Fibroblast of the aortic adventitia (primary cell): ENCODE data around the gene TIMP2. TPM values are rescaled to one million over a fixed set of nuclear protein-coding genes. Genes with fewer than 3 reads are reported as not detected.
"Not testable (repeated sequence)": the region's sequence is repeated elsewhere in the genome, so short reads cannot be mapped to it uniquely, and the experiment has no call there.

Experiments used
- DNase-seq: peaks from one replicate; pipeline ENCODE4 v3.0.0-alpha.2; 2010; ENCODE audit warnings: low read depth
- H3K4me3 ChIP-seq: 2 replicates; pipeline ENCODE4 v1.5.1; 2011; ENCODE audit warnings: low read depth, mild to moderate bottlenecking, control low read depth, low read length, moderate library complexity
- total RNA-seq: library from RNA; depleted of rRNA; stranded (reverse); fragments of >200 nt; gene quantifications from 2 replicates; pipeline ENCODE4 v1.2.3, GENCODE V29; 2012; ENCODE audit warnings: low replicate concordance
- TF ChIP-seq, protein P1 (sequence below): IDR thresholded peaks from 2 replicates; pipeline ENCODE4 v1.5.1; 2011; ENCODE audit warnings: mild to moderate bottlenecking, low read length, control low read depth, inconsistent platforms; ENCODE audit not compliant: insufficient read depth

Gene TIMP2
- total RNA-seq, 1 donor = 180 TPM

DNA sequence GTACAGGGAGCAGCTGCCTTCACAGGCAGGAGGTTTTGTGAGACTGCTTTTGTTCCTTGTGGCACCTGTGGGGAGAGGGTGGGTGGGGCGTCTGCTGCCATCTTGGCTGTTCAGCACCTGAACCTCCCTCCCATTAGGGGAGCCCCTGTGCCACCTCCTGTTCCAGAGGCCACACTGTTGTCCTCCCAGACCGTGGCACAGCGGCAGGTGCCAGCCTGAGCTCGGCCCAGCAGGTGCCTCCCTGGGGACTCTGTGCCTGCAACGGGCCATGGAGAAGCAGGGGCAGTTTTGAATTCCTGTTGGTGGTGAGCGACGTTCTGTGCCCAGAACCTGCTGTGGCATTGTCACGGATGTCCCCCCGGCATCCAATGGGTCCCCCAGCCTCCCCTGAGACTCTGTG, 44.7 kb upstream of the TIMP2 start:
- TF ChIP-seq, protein P1, sequence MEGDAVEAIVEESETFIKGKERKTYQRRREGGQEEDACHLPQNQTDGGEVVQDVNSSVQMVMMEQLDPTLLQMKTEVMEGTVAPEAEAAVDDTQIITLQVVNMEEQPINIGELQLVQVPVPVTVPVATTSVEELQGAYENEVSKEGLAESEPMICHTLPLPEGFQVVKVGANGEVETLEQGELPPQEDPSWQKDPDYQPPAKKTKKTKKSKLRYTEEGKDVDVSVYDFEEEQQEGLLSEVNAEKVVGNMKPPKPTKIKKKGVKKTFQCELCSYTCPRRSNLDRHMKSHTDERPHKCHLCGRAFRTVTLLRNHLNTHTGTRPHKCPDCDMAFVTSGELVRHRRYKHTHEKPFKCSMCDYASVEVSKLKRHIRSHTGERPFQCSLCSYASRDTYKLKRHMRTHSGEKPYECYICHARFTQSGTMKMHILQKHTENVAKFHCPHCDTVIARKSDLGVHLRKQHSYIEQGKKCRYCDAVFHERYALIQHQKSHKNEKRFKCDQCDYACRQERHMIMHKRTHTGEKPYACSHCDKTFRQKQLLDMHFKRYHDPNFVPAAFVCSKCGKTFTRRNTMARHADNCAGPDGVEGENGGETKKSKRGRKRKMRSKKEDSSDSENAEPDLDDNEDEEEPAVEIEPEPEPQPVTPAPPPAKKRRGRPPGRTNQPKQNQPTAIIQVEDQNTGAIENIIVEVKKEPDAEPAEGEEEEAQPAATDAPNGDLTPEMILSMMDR = no peak
- H3K4me3 ChIP-seq = no peak overlapping the region
- DNase-seq = no peak

DNA sequence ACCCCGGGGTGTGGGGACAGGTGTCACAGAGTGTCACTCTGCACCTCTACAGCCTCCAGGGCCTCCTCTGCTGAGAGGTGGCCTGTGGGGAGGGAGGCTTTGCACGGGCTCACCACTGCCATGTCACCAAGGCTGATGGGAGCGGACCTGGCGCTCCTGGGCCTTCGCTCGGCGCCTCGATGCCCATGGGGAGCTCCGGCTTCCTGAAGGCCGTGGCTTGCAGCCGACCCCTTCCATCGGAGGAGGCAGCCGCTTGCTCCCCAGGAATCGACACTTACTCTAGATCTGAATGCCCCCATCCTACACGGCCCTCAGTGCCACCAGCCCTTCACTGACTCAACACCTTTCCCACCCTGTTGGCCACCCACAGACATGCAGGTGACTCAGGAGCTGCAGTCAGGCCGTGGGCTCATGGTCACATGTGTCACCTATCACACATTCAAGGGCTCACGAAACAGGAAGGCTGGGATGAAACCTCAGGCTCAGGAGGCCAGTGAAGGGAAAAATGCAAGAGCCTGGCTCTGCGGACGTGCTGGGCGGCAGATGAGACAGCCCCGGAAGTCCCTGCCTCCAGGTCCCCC, 42.7 kb upstream of the TIMP2 start:
- TF ChIP-seq, protein P1 = no peak
- H3K4me3 ChIP-seq = no peak overlapping the region
- no peak for DNase-seq

DNA sequence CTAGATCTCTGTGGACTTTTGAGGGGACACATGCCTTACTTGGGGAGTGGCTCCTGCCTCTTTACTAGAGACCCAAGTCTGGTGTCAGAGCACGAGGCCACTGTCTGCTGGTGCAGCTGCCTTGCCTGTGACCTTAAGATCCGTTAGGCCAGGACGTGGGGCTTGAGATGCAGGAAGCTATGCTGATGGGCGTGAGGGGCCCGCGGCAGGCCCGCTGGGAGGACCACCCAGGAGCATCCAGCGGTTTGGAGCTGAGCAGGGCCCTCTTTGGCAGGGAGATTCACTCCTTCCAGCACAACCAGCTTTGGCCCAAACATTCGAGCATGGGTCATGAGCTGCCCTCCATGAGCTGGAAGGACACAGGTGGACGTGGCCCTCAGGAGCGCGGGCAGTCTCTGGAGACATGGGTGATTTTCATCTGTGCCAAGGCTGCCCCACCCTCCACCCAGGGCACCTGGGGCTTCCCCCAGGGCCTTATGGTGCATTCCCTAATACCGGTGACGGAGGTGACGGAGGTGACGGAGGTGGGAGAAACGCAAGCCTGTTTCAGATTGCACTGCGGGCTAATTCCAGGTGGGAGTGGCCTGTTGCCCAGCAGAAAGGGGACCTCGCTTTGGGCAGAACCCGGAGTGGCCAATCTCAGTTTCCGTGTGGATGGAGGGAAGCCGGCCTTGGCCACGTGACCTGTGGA, 41.9 kb upstream of the TIMP2 start:
- TF ChIP-seq, protein P1 = no peak
- no peak for DNase-seq
- H3K4me3 ChIP-seq = no peak overlapping the region

DNA sequence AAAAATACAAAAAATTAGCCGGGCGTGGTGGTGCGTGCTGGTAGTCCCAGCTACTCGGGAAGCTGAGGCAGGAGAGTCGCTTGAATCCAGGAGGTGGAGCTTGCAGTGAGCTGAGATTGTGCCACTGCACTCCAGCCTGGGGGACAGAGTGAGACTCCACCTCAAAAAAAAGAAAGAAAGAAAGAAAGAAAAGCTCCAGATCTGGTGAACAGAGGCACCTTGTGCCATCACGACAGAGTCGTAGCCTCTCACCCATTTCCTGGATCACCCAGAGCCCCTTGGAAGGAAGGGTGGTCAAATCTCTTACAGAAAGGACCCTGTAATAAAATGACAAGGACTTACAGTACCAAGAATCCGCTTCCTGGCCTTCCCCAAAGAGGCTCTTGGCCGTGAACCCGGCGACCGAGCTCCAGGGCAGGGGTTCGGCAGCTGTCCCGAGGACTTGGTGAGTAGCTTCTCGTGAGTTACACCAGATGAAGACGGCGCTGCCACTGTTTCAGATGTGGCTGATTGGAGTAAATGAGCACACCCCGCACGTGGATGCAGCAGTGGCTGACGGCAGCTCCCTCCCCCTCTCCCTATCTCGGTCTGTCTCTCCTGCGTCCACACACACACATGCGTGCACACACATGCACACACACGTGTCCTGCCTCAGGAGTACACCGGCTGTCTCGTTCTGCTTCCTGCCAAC, 41.1 kb upstream of the TIMP2 start:
- TF ChIP-seq, protein P1 = no peak
- H3K4me3 ChIP-seq = no peak overlapping the region
- no peak for DNase-seq

DNA sequence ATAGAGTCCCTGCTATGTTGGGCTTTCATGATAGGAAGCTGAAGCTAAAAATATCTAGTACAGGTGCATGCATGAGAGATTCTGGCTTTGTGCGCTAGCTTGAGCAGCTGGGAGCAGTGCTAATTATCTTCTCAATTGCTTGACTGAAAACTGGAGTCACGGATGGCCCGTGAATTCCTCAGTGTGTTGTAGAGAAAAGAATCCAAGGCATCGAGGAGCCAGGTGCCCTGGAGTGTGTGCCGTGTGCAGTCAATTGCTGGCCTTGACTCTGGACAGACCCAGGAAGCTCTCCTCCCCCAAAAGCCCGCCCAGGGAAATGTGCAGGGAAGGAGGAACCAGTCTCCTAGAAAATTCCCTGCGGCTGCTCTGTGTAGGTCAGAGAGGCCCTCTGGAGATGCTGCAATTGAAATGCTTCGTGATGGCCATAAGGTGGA, 40.3 kb upstream of the TIMP2 start:
- H3K4me3 ChIP-seq = no peak overlapping the region
- TF ChIP-seq, protein P1 = no peak
- DNase-seq = no peak

DNA sequence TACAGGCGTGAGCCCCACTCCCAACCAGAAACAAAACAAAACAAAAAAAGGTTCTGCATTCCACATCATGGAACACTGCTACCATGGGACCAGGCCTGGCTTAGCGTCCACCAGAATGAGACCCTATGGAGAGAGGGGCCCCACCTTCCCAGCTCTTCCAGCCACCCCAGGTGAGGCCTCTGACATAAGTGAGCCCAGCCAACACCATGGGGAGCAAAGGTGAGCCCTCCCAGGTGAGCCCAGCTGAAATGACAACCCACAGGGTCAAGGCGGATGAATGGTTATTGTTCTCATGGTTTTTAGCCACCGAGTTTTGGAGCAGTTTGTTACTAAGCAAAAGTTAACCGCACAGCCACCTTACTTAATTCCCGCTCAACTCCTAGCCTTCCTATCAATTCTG, 38.2 kb upstream of the TIMP2 start:
- TF ChIP-seq, protein P1 = no peak
- H3K4me3 ChIP-seq = no peak overlapping the region
- no peak for DNase-seq

DNA sequence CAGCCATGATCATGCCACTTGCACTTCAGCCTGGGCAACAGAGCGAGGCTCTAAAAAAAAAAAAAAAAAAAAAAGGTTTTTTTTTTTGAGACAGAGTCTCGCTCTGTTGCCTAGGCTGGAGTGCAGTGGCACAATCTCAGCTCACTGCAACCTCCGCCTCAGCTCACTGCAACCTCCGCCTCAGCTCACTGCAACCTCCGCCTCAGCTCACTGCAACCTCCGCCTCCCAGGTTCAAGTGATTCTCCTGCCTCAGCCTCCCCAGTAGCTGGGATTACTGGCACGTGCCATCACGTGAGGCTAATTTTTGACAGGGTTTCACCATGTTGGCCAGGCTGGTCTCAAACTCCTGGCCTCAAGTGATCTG, 37.8 kb upstream of the TIMP2 start:
- not testable (repeated sequence) for H3K4me3 ChIP-seq, DNase-seq
